Neural progenitor cell (in vitro differentiated cells): Measurements from ENCODE around the gene NR2F6. TPM values are rescaled to one million over a fixed set of nuclear protein-coding genes. Genes with fewer than 3 reads are reported as not detected.

Experiments used
- DNase-seq: peaks from one replicate; pipeline ENCODE4 v3.0.0-alpha.2; 2016; ENCODE audit warnings: low spot score
- H2AFZ ChIP-seq: fragments of 200-600 bp; sonication (generic); replicated peaks from 2 replicates; pipeline ENCODE4 v1.6.1; 2016; ENCODE audit warnings: antibody characterized with exemption
- H3F3A ChIP-seq: fragments of 200-600 bp; sonication (generic); 2 replicates; pipeline ENCODE4 v1.6.1; 2016; ENCODE audit warnings: antibody characterized with exemption, low read depth
- H3K27ac ChIP-seq: fragments of 200-600 bp; sonication (generic); 2 replicates; pipeline ENCODE4 v1.5.1; 2016; ENCODE audit warnings: mild to moderate bottlenecking
- H3K27me3 ChIP-seq: fragments of 200-600 bp; sonication (generic); 2 replicates; pipeline ENCODE4 v1.6.1; 2016; ENCODE audit warnings: mild to moderate bottlenecking, moderate library complexity
- H3K36me3 ChIP-seq: fragments of 200-600 bp; sonication (generic); 2 replicates; pipeline ENCODE4 v1.5.1; 2016
- H3K4me1 ChIP-seq: fragments of 200-600 bp; sonication (generic); 2 replicates; pipeline ENCODE4 v1.6.1; 2016; ENCODE audit warnings: mixed run types
- H3K4me2 ChIP-seq: fragments of 200-600 bp; sonication (generic); 2 replicates; pipeline ENCODE4 v1.6.1; 2016
- H3K4me3 ChIP-seq: fragments of 200-600 bp; sonication (generic); 2 replicates; pipeline ENCODE4 v1.5.1; 2016
- H3K79me2 ChIP-seq: fragments of 200-600 bp; sonication (generic); 2 replicates; pipeline ENCODE4 v1.6.1; 2016; ENCODE audit warnings: low read depth
- H3K9ac ChIP-seq: fragments of 200-600 bp; sonication (generic); 2 replicates; pipeline ENCODE4 v1.6.1; 2016
- H3K9me3 ChIP-seq: fragments of 200-600 bp; sonication (generic); 2 replicates; pipeline ENCODE4 v1.5.1; 2016; ENCODE audit warnings: low read depth
- H4K20me1 ChIP-seq: fragments of 200-600 bp; sonication (generic); 2 replicates; pipeline ENCODE4 v1.6.1; 2016; ENCODE audit warnings: low read depth
- H3K27ac Mint-ChIP-seq: 3 replicates; pipeline ENCODE4 v1.8.0; 2021; ENCODE audit warnings: mixed read lengths
- H3K27me3 Mint-ChIP-seq: 2 replicates; pipeline ENCODE4 v1.8.0; 2022; ENCODE audit warnings: low read depth, mild to moderate bottlenecking, inconsistent platforms, moderate library complexity, mixed read lengths; ENCODE audit not compliant: insufficient read depth
- H3K36me3 Mint-ChIP-seq: 3 replicates; pipeline ENCODE4 v1.8.0; 2021; ENCODE audit warnings: mixed read lengths
- H3K4me1 Mint-ChIP-seq: 3 replicates; pipeline ENCODE4 v1.8.0; 2021; ENCODE audit warnings: mixed read lengths
- H3K4me3 Mint-ChIP-seq: 3 replicates; pipeline ENCODE4 v1.8.0; 2021; ENCODE audit warnings: mild to moderate bottlenecking, moderate library complexity, mixed read lengths
- H3K9me3 Mint-ChIP-seq: 3 replicates; pipeline ENCODE4 v1.8.0; 2020; ENCODE audit warnings: mixed read lengths
- CTCF ChIP-seq: fragments of 200-600 bp; sonication (generic); IDR thresholded peaks from 2 replicates; pipeline ENCODE4 v1.5.1; 2017; ENCODE audit warnings: antibody characterized with exemption, mild to moderate bottlenecking
- EZH2 ChIP-seq: fragments of 200-600 bp; sonication (generic); IDR thresholded peaks from 2 replicates; pipeline ENCODE4 v1.6.1; 2017; ENCODE audit warnings: antibody characterized with exemption, mild to moderate bottlenecking, moderate library complexity
- EZH2phosphoT487 ChIP-seq: fragments of 200-600 bp; sonication (generic); IDR thresholded peaks from 2 replicates; pipeline ENCODE4 v1.6.1; 2017; ENCODE audit warnings: antibody characterized with exemption
- total RNA-seq: library from RNA; depleted of rRNA; stranded (reverse); fragments of >200 nt; gene quantifications from 2 replicates; pipeline ENCODE4 v1.2.3, GENCODE V29; 2015; ENCODE audit warnings: low replicate concordance

Gene NR2F6
- total RNA-seq, 1 donor from 2014 or later, result 14.3 TPM

GRCh38 chr19:17255150-17255621, 9.5 kb upstream of the NR2F6 start:
- no peaks in the 10 kb centered on the region for H3K9me3 ChIP-seq
- no peak overlapping the region for H3K9ac ChIP-seq
- H3F3A ChIP-seq, result no peaks in the 10 kb centered on the region
- Mint-ChIP-seq H3K9me3 (no peaks in the 10 kb centered on the region), H3K27ac (no peak overlapping the region), H3K27me3 (peaks cover 8% of the 10 kb centered on the region), H3K36me3 (no peaks in the 10 kb centered on the region), H3K4me1 (peaks cover 3% of the 10 kb centered on the region), H3K4me3 (no peak overlapping the region)
- H2AFZ ChIP-seq, result no peak overlapping the region
- H3K27me3 ChIP-seq, result no peaks in the 10 kb centered on the region
- H3K4me3 ChIP-seq, result no peak overlapping the region
- no peak overlapping the region for H3K27ac ChIP-seq
- H3K79me2 ChIP-seq, result no peaks in the 10 kb centered on the region
- DNase-seq, result no peak
- H3K4me2 ChIP-seq, result no peak overlapping the region
- TF ChIP-seq EZH2 (no peak), EZH2phosphoT487 (no peak), CTCF (no peak)
- H3K36me3 ChIP-seq, result no peaks in the 10 kb centered on the region
- H4K20me1 ChIP-seq, result no peaks in the 10 kb centered on the region
- H3K4me1 ChIP-seq, result no peaks in the 10 kb centered on the region

- no peak overlapping the region for H3K27ac Mint-ChIP-seq
- no peak for TF ChIP-seq EZH2
- no peak for TF ChIP-seq EZH2phosphoT487
- TF ChIP-seq CTCF, result no peak
- H3K4me1 Mint-ChIP-seq, result peaks cover 7% of the 10 kb centered on the region
- Histone ChIP-seq H3K4me3 (no peak overlapping the region), H4K20me1 (no peaks in the 10 kb centered on the region), H2AFZ (no peak overlapping the region), H3K4me2 (no peak overlapping the region), H3K27me3 (no peaks in the 10 kb centered on the region), H3K36me3 (no peaks in the 10 kb centered on the region), H3K9ac (no peak overlapping the region), H3K9me3 (no peaks in the 10 kb centered on the region), H3K79me2 (no peaks in the 10 kb centered on the region), H3K27ac (no peak overlapping the region), H3F3A (no peaks in the 10 kb centered on the region), H3K4me1 (no peaks in the 10 kb centered on the region)
- no peak for DNase-seq
- H3K36me3 Mint-ChIP-seq, result no peaks in the 10 kb centered on the region
- H3K9me3 Mint-ChIP-seq, result no peaks in the 10 kb centered on the region
- peaks cover 10% of the 10 kb centered on the region for H3K27me3 Mint-ChIP-seq
- no peak overlapping the region for H3K4me3 Mint-ChIP-seq
These were observed 8.9 kb upstream of the NR2F6 start for GRCh38 chr19:17254636-17255035.

- Mint-ChIP-seq H3K4me3 (no peak overlapping the region), H3K27me3 (peaks cover 9% of the 10 kb centered on the region), H3K36me3 (no peaks in the 10 kb centered on the region), H3K4me1 (peaks cover 37% of the 10 kb centered on the region), H3K9me3 (peaks cover 2% of the 10 kb centered on the region), H3K27ac (no peak overlapping the region)
- H2AFZ ChIP-seq, result no peak overlapping the region
- no peaks in the 10 kb centered on the region for H3K36me3 ChIP-seq
- no peak for DNase-seq
- peaks cover 24% of the 10 kb centered on the region for H3K4me1 ChIP-seq
- no peaks in the 10 kb centered on the region for H4K20me1 ChIP-seq
- H3K4me2 ChIP-seq, result no peak overlapping the region
- H3K79me2 ChIP-seq, result peaks cover 3% of the 10 kb centered on the region
- no peak overlapping the region for H3K27ac ChIP-seq
- no peaks in the 10 kb centered on the region for H3K9me3 ChIP-seq
- H3K4me3 ChIP-seq, result no peak overlapping the region
- H3F3A ChIP-seq, result peaks cover 31% of the 10 kb centered on the region
- H3K27me3 ChIP-seq, result no peaks in the 10 kb centered on the region
- TF ChIP-seq EZH2phosphoT487 (no peak), EZH2 (no peak), CTCF (no peak)
- no peak overlapping the region for H3K9ac ChIP-seq
These were observed 4.3 kb upstream of the NR2F6 start for GRCh38 chr19:17249887-17250548.
